ENCODE measurements around the gene MACROH2A2.
"Not testable (repeated sequence)": the region's sequence is repeated elsewhere in the genome, so short reads cannot be mapped to it uniquely, and the experiment has no call there.

Gene MACROH2A2

DNA sequence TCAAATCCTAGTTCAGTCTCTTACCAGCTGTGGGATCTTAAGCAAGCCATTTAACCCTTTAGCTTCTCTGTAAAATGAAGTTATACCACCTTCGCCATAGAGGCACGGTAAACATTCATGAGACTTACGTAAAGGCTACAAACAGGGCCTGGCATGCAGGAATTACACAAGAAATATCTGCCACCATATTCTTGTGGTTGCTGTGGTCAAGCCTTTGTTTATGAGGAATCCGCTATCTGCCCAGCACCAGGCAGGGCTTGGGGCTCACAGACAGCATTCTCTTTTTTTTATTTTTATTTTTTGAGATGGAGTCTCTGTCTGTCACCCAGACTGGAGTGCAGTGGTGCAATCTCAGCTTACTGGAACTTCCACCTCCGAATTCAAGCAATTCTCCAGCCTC is 70.1 kb downstream of the MACROH2A2 start:
- TF ChIP-seq, protein P1, sequence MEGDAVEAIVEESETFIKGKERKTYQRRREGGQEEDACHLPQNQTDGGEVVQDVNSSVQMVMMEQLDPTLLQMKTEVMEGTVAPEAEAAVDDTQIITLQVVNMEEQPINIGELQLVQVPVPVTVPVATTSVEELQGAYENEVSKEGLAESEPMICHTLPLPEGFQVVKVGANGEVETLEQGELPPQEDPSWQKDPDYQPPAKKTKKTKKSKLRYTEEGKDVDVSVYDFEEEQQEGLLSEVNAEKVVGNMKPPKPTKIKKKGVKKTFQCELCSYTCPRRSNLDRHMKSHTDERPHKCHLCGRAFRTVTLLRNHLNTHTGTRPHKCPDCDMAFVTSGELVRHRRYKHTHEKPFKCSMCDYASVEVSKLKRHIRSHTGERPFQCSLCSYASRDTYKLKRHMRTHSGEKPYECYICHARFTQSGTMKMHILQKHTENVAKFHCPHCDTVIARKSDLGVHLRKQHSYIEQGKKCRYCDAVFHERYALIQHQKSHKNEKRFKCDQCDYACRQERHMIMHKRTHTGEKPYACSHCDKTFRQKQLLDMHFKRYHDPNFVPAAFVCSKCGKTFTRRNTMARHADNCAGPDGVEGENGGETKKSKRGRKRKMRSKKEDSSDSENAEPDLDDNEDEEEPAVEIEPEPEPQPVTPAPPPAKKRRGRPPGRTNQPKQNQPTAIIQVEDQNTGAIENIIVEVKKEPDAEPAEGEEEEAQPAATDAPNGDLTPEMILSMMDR (IDR thresholded peaks at IDR 0.05; ENCODE audit: borderline replicate concordance, control extremely low read depth, extremely low read depth, insufficient read depth, missing control alignments), result no peak
- no peak for DNase-seq (ENCODE audit: low spot score)
- in situ Hi-C loops (cut with MboI; ENCODE audit: low sequenced_read_pairs, unreplicated experiment), result no loop called here

DNA sequence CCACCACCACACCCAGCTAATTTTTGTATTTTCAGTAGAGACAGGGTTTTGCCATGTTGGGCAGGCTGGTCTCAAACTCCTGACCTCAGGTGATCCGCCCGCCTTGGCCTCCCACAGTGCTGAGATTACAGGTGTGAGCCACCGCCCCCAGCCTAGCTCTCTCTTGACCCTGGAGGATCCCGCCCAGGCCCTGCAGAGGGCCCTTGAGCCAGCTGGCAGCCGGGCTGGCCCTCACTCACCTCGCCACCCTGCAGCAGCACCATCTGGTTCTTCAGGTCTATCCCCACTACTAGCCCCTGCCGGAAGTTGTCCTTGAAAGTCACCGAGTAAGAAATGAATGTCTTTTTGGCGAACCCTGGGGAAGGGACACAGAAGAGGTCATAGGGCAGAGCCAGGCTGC is 70.5 kb downstream of the MACROH2A2 start:
- DNase-seq (ENCODE audit: low spot score); in situ Hi-C loops (cut with MboI; ENCODE audit: low sequenced_read_pairs, unreplicated experiment): not testable (repeated sequence)

DNA sequence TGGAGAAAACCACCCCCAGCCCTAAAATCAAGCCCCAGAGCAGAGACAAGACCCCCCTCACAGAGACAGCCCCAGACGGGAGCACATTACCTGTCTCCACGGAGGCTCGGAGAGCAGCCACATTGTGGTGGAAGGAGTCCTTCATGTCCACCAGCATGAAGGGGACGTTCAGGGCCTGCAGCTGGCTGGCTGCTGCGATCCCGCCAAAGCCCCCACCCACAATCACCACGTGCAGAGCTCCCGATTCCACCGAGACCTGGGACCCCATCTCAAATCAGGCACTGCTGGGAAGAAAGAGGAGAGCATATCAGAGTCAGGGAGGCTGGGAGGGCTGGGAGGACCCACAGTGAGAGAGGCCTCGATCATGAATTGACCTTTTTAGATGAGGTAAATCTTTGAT is 71.2 kb downstream of the MACROH2A2 start:
- TF ChIP-seq, protein P1 (IDR thresholded peaks at IDR 0.05; ENCODE audit: borderline replicate concordance, control extremely low read depth, extremely low read depth, insufficient read depth, missing control alignments), result no peak
- in situ Hi-C loops (cut with MboI; ENCODE audit: low sequenced_read_pairs, unreplicated experiment), result no loop called here
- DNase-seq (ENCODE audit: low spot score), result no peak

DNA sequence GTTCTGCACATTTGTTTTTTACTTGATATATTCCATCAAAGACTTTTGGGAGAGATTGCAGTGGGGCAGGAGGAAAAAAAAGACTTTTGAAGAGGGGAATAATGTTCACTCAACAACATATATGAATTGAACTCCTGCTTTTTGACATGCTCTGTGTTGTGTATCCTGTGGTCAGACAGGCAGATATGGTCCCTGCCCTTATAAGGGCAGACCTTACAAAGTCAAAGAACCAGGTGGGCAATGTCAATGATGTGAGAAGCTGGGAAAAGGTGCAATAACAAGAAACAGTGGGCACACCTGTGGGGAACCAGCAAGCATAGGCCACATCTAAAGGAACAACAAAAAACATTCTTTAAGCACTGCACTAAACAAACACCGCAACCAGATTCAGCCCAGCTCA is 71.8 kb downstream of the MACROH2A2 start:
- in situ Hi-C loops (cut with MboI; ENCODE audit: low sequenced_read_pairs, unreplicated experiment), result no loop called here
- TF ChIP-seq, protein P1 (IDR thresholded peaks at IDR 0.05; ENCODE audit: borderline replicate concordance, control extremely low read depth, extremely low read depth, insufficient read depth, missing control alignments), result no peak
- DNase-seq (ENCODE audit: low spot score), result no peak

DNA sequence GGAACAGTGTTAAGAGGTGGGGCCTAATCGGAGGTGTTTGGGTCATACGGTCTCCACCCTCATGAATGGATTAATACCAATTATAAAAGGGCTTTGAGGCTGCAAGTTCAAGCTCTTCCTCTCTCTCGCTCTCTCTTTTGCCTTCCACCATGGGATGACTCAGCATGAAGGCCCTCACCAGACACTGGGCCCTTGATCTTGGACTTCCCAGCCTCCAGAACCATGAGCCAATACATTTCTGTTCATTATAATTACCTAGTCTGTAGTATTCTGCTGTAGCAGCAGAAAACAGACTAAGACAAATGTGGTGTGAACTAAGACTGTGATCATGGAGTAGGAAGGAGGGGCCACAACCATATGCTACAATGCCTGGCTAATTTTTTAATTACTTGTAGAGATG is 72.3 kb downstream of the MACROH2A2 start:
- in situ Hi-C loops (cut with MboI; ENCODE audit: low sequenced_read_pairs, unreplicated experiment), result no loop called here
- no peak for DNase-seq (ENCODE audit: low spot score)
- TF ChIP-seq, protein P1 (IDR thresholded peaks at IDR 0.05; ENCODE audit: borderline replicate concordance, control extremely low read depth, extremely low read depth, insufficient read depth, missing control alignments), result no peak

DNA sequence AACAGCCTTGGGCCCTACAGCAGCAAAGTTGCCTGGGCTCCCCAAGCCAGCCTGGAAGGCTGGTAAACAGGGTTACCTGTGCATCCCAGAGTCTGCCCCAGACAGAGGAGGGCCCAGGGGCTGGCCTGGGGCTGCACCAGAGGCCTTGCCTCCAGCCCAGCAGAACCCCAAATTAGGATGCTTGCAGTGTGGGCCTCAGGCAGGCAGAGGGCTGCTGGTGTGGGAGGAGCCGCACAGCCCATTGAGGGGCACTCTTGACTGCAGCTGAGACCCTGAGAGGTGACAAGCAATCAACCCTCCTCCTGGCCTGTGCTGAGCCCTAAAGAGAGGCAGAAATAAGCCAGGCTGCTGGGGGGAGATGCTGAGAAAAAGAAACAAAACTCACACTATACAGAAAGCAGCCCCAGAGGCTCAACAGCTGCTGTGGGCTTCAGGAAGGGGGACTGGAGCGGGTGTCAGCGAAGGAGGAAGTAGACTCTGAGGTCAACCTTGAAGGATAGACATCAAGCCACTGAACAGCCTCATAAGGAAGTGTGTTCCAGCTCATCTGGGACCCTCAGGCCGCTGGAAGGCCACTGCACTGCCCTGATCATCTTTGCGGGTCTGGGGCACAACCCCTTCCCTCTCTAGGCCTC is 73.4 kb downstream of the MACROH2A2 start:
- DNase-seq (ENCODE audit: low spot score), result no peak
- in situ Hi-C loops (cut with MboI; ENCODE audit: low sequenced_read_pairs, unreplicated experiment), result no loop called here
- TF ChIP-seq, protein P1 (IDR thresholded peaks at IDR 0.05; ENCODE audit: borderline replicate concordance, control extremely low read depth, extremely low read depth, insufficient read depth, missing control alignments), result no peak

DNA sequence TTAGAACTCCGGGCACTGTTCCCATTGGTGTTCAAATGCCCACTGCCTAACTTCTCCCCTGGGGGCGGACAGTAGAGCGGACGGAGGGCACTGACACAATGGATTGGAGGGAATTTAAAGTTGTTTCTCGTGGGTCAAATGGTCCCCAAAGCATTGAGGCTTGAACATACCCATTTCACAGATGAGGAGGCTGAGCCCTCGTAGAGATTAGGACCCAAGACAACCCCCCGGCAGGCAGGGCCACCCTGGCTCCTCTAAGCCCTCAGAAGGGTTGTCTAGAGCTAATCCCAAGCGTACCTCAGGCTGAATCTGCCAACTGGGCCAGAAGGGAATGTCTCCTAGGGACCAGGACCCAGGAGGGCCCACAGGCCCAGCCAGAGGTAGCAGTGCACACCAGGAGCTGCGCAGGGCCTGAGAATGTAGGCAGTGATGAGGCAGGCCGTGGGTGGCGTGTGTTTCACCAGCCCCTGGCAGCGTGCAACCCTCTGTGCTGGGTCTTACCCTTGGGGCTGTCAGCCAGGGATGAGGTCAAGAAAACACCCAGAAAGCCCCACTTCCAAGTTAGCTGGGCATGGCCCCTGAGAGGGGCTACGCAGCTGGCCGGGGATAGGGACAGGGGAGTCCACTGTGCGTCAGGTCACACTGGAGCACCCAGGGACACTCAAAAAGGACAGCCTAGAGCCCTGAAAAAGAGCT is 74.2 kb downstream of the MACROH2A2 start:
- no peak for DNase-seq (ENCODE audit: low spot score)
- in situ Hi-C loops (cut with MboI; ENCODE audit: low sequenced_read_pairs, unreplicated experiment), result no loop called here
- TF ChIP-seq, protein P1 (IDR thresholded peaks at IDR 0.05; ENCODE audit: borderline replicate concordance, control extremely low read depth, extremely low read depth, insufficient read depth, missing control alignments), result no peak
